ENCODE measurements around the gene PGD.
"Not testable (repeated sequence)": the region's sequence is repeated elsewhere in the genome, so short reads cannot be mapped to it uniquely, and the experiment has no call there.

Gene PGD

DNA sequence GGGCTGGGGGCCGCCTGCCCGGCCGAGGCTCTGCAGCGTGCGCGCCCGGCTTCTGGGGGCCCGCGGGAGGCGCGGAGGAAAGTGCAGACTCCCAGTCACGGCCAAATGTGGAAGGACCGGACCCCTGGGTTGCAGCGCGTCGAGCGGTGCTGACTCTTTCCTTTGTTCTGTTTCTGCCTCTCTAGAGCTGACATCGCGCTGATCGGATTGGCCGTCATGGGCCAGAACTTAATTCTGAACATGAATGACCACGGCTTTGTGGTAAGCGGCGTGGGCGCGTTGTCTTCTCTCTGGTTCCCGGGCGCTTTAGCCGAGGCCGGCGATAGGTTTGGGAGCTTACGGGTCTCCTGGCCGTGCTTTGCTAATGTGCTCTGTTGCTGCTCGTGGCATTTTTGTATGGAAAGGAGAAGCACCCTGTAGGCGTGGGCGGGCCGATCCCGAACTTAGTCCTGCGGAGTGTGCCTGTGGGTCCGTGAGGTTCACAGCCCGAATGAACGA lies 629 bp downstream of the PGD start:
- peak; percentile 32 for DNase-seq (ENCODE audit: low spot score)

DNA sequence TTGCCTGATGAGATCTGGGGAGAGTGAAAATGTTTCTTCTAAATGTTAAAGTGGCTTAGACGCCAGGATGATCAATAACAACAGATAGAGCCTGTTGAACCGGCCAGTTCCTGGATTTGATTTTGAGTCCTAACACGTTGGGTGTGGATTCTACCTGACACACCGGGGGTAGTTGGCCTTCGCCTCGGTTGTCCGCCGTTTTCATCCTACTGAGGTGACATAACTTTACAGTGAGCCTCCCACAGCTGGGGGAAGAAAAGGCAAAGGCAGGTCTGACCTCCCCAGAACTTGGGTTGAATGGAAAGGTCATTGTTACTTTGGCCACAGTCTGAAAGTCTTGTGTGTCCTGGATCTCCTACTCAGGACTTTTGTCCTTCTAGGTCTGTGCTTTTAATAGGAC lies 1.1 kb downstream of the PGD start:
- DNase-seq (ENCODE audit: low spot score), result no peak

DNA sequence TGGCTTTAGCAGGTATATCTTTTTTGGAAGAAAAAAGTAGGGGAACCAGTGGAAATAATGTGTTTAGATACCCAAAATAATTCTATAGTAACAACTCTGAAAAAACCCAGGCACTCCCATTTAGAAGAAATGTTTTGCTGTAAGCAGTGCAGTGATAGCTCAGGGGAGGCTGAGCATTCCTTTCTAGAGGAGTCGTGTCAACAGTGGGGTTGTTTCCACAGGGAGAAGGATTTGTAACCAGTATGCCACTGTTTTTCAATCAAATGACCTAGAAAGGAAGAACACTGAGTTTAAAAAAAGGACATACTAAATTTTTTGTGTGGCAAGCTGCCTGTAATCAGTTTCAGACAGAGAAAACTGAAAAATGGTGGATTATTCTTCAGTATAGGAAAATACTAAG lies 2.4 kb downstream of the PGD start:
- DNase-seq (ENCODE audit: low spot score), result peak; percentile 65

DNA sequence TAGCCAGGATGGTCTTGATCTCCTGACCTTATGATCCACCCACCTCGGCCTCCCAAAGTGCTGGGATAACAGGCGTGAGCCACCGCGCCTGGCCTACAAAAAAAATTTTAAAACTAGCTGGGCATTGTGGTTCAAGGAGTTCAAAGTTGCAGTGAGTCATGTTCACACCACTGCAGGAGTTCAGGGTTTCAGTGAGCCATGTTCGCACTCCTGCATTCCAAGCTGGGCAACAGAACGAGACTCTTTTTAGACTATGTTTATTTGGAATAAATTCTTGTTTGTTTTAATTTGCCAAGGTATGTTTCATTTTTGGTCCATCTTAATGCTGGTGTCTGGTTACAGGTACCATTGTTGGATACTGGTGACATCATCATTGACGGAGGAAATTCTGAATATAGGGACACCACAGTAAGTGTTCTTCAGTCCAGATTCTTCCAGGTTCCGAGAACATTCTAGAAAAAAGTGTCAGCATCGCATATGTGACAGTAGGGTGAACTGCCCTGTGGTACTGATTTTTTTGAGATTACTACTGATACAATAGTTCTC lies 3.9 kb downstream of the PGD start:
- no peak for DNase-seq (ENCODE audit: low spot score)

DNA sequence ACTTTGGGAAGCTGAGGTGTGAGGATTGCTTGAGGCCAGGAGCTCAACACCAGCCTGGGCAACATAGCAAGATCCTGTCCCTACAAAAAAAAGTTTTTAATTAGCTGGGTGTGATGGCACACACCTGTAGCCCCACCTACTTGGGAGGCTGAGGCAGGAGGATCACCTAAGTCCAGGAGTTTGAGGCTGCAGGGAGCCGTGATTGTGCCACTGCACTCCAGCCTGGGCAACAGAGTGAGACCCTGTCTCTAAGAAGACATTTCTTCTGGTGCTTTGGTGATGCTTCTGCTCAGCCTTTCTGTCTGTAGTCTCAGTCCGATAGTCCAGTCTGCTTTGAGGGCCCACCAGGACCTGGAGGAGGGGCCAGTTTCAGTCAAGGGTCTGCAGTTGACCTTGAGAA lies 8.3 kb downstream of the PGD start:
- no peak for DNase-seq (ENCODE audit: low spot score)

DNA sequence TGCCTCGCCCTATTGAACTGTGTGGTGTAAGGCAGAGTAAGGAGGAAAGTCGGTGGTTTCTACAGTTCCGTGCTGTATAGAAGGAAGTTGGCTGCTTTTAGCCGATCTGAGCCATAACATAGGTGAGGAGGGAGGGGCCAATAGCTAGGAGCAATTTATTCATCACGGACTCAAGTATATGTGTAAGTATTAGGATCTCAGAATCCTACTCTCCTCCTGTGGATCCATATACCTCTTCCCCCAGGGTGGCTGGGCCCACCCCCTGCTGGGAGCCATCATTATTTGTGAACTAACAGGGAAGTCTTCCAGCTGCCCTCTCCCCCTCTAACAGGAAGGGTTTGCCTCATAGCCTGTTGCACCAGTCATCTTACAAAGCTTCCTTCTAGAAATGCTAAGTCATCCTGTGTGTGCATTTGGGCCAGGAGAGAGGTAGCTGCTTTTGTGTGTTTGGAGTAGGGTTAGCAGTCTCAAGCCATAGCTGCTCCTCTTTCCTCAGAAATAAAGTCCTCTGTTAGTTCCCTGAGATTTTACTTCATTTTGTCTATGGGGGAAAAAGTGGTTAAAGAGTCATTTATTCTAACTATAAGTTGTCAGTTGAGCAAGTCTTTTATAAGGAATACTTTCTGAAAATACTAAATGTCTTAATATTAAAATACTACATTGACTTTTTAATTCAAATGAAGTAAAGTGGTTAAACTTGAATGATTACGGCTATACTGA lies 16.5 kb downstream of the PGD start:
- DNase-seq (ENCODE audit: low spot score), result no peak

DNA sequence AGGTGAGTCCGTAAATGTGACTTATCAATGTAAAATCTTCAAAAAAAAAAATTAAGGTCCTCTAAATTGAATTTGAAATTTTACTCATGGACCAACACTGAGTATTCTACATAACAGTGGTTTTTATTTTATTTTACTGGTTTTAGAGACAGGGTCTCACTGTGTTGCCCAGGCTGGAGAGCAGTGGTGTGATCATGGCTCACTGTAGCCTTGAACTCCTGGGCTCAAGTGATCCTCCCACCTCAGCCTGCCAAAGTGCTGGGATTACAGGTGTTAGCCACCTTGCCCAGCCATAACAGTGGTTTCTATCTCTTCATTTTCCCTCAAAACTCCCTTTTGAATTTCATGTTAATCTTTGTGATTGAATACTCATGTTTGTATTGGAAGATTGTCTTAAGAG lies 17.1 kb downstream of the PGD start:
- not testable (repeated sequence) for DNase-seq (ENCODE audit: low spot score)

DNA sequence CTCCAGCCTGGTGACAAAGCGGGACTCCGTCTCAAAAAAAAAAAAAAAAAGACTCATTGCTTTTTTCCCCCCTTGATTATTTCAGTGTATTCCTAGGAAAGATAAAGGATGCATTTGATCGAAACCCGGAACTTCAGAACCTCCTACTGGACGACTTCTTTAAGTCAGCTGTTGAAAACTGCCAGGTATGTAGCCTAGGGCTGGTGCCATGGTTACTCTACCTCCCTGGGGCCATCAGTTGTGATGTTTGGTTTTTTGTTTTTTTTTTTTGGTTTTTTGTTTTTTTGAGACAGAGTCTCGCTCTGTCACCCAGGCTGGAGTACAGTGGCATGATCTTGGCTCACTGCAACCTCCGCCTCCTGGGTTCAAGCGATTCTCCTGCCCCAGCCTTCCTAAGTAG lies 19.9 kb downstream of the PGD start:
- not testable (repeated sequence) for DNase-seq (ENCODE audit: low spot score)

DNA sequence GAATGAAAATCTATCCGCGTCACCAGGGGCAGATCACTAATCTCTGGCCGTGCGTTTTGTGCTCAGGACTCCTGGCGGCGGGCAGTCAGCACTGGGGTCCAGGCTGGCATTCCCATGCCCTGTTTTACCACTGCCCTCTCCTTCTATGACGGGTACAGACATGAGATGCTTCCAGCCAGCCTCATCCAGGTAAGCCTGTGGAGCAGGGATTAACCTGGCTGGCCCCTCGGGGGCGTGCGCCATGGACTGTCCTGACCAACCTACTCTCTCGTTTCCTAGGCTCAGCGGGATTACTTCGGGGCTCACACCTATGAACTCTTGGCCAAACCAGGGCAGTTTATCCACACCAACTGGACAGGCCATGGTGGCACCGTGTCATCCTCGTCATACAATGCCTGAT lies 20.5 kb downstream of the PGD start:
- no peak for DNase-seq (ENCODE audit: low spot score)

DNA sequence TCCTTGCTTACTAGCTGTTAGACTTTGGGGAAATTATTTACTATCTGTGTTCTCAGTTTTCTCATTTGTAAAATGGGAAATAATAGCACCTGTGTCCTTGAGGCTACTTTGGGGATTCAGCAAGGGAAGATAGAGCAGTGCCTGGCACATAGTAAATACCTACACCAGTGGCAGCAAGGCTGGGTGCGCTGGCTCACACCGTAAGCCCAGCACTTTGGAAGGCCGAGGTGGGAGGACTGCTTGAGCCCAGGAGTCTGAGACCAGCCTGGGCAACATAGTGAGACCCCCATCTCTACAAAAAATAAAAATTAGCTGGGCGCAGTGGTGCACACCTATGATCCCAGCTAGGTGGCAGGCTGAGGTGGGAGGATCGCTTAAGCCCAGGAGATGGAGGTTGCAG lies 22.8 kb downstream of the PGD start:
- DNase-seq (ENCODE audit: low spot score), result no peak

DNA sequence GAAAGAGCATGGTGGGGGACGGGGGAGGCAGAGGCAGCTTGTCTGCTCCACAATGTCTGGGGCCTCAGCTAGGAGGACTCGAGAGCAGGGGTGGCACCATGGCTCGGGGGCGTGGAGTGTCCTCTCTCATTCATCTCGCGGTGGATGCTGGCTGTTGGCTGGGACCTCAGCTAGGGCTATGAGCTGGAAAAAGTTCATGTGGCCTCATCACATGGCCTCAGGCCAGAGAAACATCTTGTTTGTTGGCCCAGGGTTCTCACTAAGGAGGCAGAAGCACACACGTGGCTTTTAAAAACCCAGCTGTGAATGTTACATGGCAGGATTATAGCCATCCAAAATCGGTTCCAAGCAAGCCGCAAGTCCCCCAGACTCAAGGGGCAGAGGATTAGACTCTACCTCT lies 25.2 kb downstream of the PGD start:
- DNase-seq (ENCODE audit: low spot score), result no peak

DNA sequence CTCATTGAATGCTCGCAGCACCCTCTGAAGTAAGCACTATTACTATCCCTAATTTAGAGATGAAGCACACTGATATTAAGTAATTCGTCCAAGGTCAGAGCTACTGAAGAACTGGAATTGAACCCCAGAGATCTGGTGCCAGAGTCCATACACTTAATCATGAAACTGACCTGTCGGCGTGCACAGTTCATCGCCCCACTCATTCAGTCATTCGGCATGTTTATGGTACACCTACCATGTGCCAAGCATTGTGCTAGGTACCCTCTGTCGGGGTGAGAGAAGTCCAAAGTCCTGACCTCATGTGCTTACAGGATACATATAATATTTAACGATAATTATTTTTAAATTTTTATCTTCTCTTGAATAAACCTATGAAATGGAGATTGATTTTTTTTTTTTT lies 25.8 kb downstream of the PGD start:
- no peak for DNase-seq (ENCODE audit: low spot score)

DNA sequence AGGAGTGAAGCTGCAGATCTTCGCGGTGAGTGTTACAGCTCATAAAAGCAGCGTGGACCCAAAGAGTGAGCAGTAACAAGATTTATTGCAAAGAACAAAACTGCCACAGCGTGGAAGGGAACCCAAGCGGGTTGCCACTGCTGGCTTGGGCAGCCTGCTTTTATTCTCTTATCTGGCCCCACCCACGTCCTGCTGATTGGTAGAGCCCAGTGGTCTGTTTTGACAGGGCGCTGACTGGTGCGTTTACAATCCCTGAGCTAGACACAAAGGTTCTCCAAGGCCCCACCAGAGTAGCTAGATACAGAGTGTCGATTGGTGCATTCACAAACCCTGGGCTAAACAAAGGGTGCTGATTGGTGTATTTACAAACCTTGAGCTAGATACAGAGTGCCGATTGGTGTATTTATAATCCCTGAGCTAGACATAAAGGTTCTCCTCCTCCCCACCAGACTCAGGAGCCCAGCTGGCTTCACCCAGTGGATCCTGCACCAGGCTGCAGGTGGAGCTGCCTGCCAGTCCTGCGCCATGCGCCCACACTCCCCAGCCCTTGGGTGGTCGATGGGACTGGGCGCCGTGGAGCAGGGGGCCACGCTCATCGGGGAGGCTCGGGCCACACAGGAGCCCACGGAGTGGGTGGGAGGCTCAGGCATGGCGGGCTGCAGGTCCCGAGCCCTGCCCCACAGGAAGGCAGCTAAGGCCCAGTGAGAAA lies 27.1 kb downstream of the PGD start:
- DNase-seq (ENCODE audit: low spot score), result not testable (repeated sequence)

DNA sequence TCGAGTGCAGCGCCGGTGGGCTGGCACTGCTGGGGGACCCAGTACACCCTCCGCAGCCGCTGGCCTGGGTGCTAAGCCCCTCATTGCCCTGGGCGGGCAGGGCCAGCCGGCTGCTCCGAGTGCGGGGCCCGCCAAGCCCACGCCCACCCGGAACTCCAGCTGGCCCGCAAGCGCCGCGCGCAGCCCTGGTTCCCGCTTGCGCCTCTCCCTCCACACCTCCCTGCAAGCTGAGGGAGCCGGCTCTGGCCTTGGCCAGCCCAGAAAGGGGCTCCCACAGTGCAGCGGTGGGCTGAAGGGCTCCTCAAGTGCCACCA lies 27.6 kb downstream of the PGD start:
- DNase-seq (ENCODE audit: low spot score), result not testable (repeated sequence)

DNA sequence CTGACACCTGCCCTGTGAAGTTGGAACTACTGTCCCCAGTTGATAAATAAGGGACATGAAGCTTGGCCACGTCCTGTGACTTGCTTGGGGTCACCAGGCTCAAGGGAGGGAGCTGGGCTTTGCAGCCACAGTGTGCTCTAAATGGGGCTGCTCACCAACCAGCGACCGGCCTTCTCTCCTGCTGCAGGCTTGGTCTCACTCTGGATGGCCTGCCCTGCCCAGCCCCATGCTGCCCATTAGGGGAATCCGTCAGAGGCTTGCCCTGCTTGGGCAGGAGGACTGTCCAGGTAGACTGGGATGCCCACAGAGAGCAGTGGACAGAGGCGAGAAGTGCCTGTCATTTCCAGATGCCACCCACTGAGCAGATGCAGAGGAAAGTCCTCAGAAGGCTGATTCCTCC lies 30.1 kb downstream of the PGD start:
- no peak for DNase-seq (ENCODE audit: low spot score)

DNA sequence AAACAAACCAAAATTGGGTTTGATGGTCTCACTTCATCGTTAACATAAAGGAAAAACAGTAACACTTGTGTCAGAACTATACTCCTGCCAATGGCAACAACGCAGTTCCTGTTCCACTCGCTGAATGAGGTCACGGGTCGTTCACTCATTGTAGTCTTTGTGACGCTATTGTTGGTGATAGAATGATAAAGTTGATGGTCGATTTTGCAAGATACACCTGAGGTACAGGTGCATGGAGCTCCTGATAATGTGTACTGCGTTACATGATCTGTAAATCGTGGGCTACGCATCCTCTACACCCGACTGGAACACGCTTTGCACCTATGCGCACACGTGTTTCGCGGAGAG lies 31.0 kb downstream of the PGD start:
- DNase-seq (ENCODE audit: low spot score), result peak; percentile 24

DNA sequence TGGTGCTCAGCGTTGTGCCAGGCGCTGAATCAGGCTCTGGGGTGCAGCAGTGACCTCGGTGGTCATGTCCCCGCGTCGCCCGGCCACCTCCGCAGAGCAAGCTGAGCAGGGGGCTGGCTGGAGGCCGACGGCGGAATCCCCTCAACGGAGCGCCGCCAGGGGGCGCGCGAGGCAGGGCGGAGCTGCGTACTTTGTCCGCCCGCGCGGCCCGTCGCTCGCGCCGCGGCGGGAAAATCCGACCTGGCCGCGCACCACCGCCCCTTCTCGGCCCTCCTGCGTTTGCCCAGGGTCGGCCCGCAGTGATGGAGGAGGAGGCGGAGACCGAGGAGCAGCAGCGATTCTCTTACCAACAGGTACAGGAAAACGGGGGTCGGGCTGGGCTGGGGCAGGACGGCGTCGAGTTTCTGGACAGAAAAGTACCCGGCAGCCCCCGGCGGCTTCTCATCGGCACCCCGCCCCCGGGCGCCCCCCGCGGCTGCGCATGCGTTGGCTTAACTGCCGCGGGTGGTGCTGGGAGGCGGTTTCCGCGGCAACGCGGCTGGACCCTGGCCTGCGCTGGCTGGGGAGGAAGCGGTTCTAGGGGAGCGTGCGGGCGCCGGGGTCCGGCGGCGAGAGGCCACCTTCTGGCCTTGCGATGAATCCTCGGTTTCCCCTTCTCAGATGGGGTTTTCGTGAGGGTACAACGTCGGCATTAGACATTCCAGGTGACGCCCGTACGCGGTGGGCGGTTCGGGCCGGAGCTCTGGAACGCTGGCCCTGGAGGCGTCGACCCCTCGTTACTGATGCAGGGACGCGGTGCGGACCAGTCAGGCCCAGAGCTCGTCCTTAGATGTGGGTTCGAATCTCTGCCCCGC lies 31.6 kb downstream of the PGD start, which contains the start of gene CENPS:
TSS of gene CENPS (plus strand) at position 218 of the 854 bp plus-strand sequence. CDS start at position 303, 85 bp downstream.
- peak; percentile 100 for DNase-seq (ENCODE audit: low spot score)

DNA sequence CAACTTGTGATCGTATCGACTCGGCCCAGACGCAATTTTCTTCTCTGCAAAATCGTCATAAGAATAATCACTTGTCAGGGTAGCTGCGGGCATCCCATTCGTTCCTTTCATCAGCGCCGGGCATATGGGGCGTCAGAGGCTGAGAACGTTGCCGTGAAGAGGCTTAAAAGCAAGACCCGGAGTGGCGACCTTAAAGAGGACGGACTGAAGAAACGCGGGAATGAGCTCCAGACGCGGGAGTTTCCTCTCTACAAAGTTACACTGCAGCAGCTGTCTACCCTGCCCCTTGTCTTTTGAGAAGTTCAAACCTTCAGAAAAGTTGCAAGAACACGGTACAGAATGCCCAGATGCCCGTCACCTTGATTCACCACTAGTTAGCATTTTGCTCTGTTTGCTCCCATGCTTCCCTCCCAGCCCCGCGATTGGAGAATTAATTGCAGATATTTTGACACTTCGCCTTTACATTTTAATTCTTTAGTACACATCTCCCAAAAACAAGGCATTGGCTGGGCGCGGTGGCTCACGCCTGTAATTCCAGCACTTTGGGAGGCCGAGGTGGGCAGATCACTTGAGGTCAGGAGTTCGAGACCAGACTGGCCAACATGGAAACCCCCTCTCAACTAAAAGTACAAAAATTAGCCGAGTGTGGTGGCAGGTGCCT lies 32.3 kb downstream of the PGD start:
- peak; percentile 45 for DNase-seq (ENCODE audit: low spot score)

DNA sequence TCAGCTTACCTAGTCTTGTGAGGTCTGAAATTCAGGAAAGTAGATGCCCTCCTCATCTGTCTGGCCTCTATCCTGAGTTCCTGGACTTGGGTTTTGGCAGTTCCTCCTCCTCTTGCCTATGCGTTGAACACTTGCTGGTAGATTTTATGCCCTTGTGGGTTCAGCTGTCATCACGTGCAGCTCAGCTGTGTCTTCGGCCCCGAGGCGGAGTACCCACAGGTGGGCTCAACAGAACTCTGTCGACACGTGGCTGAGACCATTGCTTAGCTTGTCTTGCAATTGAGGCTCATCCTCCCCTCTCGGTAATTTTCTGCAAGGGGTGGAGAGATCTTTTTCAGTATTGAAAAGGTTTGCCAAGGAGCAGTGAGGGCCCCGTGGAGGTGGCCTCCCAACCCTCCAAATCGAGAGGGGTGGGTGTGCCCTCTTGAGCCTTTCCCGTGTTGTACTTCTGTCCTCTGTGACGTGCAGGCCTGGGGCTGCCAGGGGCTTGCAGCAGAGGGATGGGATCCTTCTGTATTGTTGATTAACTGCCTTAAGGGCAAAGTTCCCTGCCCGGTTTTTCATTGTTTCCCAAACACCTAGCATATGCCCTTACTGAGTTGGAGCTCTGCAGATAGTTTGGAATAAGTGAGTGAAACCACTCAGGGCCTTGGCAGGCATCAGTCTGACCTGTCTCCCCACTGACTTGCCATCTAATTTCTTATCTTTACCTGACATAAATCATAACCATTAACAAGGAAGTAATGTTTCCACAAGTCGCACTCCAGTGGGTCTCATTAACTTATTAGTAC lies 34.2 kb downstream of the PGD start:
- no peak for DNase-seq (ENCODE audit: low spot score)

DNA sequence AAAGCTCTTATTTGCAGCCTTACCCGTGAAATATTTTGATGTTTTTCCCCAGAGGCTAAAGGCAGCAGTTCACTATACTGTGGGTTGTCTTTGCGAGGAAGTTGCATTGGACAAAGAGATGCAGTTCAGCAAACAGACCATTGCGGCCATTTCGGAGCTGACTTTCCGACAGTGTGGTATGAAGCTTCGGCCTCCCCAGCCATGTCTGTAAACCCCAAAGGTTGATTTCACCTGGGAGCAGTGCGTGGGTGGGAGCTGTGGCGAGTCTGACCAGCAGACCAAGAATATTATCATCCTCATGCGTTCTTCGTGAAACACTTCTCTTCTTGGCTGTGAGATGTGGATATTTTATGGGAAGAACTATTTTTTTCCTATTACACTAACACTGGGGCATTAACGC lies 34.9 kb downstream of the PGD start:
- DNase-seq (ENCODE audit: low spot score), result no peak

DNA sequence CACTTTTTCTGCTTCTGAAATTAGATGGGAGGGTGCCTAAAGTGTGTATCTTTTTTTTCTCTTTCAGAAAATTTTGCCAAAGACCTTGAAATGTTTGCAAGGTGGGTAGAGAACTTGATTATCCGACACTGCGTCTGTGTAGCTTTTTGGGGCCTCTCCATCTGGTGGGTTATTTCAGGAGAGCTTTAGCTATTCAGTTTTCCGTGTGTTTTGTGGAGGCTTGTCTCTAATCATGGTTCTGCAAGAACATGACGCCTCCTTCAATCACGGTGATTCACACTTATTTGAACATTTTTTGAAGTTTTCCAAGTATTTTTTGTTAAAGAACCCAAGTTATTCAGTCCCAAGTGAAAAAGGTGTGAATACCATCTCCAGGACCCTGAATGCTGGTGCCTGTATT lies 35.7 kb downstream of the PGD start:
- no peak for DNase-seq (ENCODE audit: low spot score)

All from hepatic stellate cell (primary cell).